Ectodermal cell (in vitro differentiated cells): ENCODE data around the gene MIER2.

Experiments used
- H3K27ac ChIP-seq: 2 replicates; pipeline ENCODE4 v1.7.0; 2013; ENCODE audit warnings: mild to moderate bottlenecking, low read depth, low read length; ENCODE audit not compliant: insufficient read depth, poor library complexity, severe bottlenecking
- H3K27me3 ChIP-seq: 2 replicates; pipeline ENCODE4 v1.7.0; 2013; ENCODE audit warnings: mild to moderate bottlenecking, low read length; ENCODE audit not compliant: insufficient read depth, control insufficient read depth, poor library complexity, severe bottlenecking
- H3K36me3 ChIP-seq: one replicate; pipeline ENCODE4 v1.7.0; 2013; ENCODE audit warnings: low read length; ENCODE audit not compliant: control insufficient read depth, insufficient read depth
- H3K4me1 ChIP-seq: one replicate; pipeline ENCODE4 v1.7.0; 2013; ENCODE audit warnings: low read length; ENCODE audit not compliant: control insufficient read depth, insufficient read depth
- H3K4me3 ChIP-seq: 2 replicates; pipeline ENCODE4 v1.7.0; 2013; ENCODE audit warnings: low read depth, low read length, control low read depth; ENCODE audit not compliant: insufficient read depth
- H3K9me3 ChIP-seq: 2 replicates; pipeline ENCODE4 v1.7.0; 2013; ENCODE audit warnings: mild to moderate bottlenecking, low read length, moderate library complexity; ENCODE audit not compliant: control insufficient read depth
- WGBS, 2 experiments: methylation state at CpG; one replicate each; pipeline ENCODE4 v1.1.7; 2013; ENCODE audit warnings: missing lambda C conversion rate in 2 of 2; 5-methylcytosine and 5-hydroxymethylcytosine counted together

The MIER2 gene

DNA sequence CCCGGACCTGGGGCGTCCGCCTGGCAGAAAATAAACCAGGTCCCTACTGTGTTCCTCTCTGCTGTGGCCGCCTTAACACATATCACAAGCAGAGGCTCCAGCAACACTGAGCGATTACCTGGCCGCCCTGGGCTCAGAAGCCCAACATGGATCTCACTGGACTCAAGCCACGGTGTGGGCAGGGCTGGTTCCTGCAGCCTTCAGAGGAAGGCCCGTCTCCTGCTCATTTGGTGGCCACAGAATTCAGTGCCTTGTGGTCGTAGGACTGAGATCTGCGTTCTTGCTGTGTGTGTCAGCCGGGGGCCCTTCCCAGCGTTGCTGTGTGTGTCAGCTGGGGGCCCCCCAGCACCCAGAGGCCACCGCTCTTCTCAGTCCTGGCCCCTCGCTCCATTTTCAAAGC is 34.1 kb upstream of the MIER2 start:
- no peaks in the 10 kb centered on the region for H3K9me3 ChIP-seq
- 91 to 92% methylated on average over 14 of the region's 14 CpGs for WGBS, 2 experiments

GRCh38 chr19:377801-378581 is 33.4 kb upstream of the MIER2 start:
- H3K4me1 ChIP-seq: no peaks in the 10 kb centered on the region
- H3K27me3 ChIP-seq: no peaks in the 10 kb centered on the region
- no peaks in the 10 kb centered on the region for H3K9me3 ChIP-seq
- H3K27ac ChIP-seq: no peak overlapping the region
- WGBS, 2 experiments: 87 to 88% methylated on average over 38 of the region's 38 CpGs
- H3K36me3 ChIP-seq: no peaks in the 10 kb centered on the region
- H3K4me3 ChIP-seq: no peak overlapping the region

More for the DNA sequence above, 34.1 kb upstream of the MIER2 start:
- Histone ChIP-seq H3K4me1 (no peaks in the 10 kb centered on the region), H3K27ac (no peak overlapping the region), H3K4me3 (no peak overlapping the region), H3K27me3 (no peaks in the 10 kb centered on the region), H3K36me3 (no peaks in the 10 kb centered on the region)

GRCh38 chr19:376111-376470 is 31.5 kb upstream of the MIER2 start:
- 89 to 91% methylated on average over 8 of the region's 8 CpGs for WGBS, 2 experiments
- Histone ChIP-seq H3K4me3 (no peak overlapping the region), H3K9me3 (no peaks in the 10 kb centered on the region), H3K36me3 (no peaks in the 10 kb centered on the region), H3K27ac (no peak overlapping the region), H3K4me1 (no peaks in the 10 kb centered on the region), H3K27me3 (no peaks in the 10 kb centered on the region)

DNA sequence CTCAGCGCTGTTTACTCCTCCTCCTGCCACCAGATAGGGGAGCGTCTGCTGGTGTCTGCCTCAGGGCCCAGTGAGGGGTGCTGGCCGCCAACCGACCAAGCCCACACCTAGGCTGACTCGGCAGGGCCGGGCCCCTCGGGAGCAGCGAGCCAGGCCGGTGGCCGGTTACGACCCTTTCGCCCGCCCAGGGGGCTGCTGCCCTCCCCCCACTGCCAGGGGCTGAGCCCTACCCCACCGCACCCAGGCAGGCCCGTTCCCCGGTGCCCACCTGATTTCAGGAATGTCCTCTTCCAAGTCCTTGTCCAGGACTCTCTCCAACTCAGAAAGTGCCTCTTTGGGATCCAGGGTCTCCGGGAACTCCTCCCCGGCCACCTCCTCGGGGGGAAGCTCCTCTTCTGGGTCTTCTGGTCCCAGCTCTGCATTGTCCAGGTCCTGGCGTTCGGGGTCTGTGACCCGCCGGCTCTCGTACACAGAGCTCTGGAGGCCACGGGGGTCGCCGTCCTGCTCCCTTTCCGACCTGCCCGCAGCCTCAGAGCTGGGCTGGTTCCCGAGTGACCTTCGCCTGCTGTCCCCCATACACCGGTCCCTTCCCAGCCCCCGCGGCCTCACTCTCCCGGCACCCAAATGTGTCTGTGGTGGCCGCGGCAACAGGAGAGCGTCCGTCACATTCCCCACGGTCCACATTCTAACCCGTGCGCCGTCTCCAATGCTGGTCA is 31.0 kb upstream of the MIER2 start:
- Histone ChIP-seq H3K36me3 (no peaks in the 10 kb centered on the region), H3K9me3 (no peaks in the 10 kb centered on the region), H3K27ac (no peak overlapping the region), H3K4me3 (no peak overlapping the region), H3K4me1 (no peaks in the 10 kb centered on the region), H3K27me3 (no peaks in the 10 kb centered on the region)
- WGBS, 2 experiments: 91% methylated on average over 43 of the region's 43 CpGs

DNA sequence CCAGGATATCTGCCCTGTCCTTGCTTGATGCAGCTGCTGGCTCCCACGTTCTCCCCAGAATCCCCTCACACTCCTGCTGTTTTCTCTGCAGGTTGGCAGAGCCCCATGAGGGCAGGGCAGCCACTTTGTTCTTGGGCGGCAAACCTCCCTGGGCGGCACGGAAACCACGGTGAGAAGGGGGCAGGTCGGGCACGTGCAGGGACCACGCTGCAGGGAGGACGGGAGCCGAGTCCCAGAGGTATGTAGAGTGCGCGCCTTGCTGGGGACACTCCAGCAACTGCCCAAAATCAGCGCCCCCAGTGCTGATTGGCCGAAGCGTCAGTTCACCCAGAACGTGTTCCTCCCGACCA is 30.3 kb upstream of the MIER2 start:
- H3K36me3 ChIP-seq: no peaks in the 10 kb centered on the region
- WGBS, 2 experiments: 87% methylated on average over 17 of the region's 17 CpGs
- no peaks in the 10 kb centered on the region for H3K27me3 ChIP-seq

GRCh38 chr19:374183-374885 is 29.7 kb upstream of the MIER2 start:
- no peaks in the 10 kb centered on the region for H3K9me3 ChIP-seq
- H3K4me3 ChIP-seq: no peak overlapping the region
- H3K27me3 ChIP-seq: no peaks in the 10 kb centered on the region
- no peaks in the 10 kb centered on the region for H3K4me1 ChIP-seq
- H3K36me3 ChIP-seq: no peaks in the 10 kb centered on the region
- 86 to 88% methylated on average over 23 of the region's 23 CpGs for WGBS, 2 experiments
- no peak overlapping the region for H3K27ac ChIP-seq

More for the DNA sequence above, 30.3 kb upstream of the MIER2 start:
- Histone ChIP-seq H3K27ac (no peak overlapping the region), H3K4me1 (no peaks in the 10 kb centered on the region), H3K4me3 (no peak overlapping the region), H3K9me3 (no peaks in the 10 kb centered on the region)

- H3K9me3 ChIP-seq: no peaks in the 10 kb centered on the region
- no peaks in the 10 kb centered on the region for H3K27me3 ChIP-seq
- no peaks in the 10 kb centered on the region for H3K4me1 ChIP-seq
- WGBS, 2 experiments: 88% methylated on average over 24 of the region's 24 CpGs
- H3K4me3 ChIP-seq: no peak overlapping the region
- no peaks in the 10 kb centered on the region for H3K36me3 ChIP-seq
- no peak overlapping the region for H3K27ac ChIP-seq
Observed at GRCh38 chr19:373391-374182, 29.0 kb upstream of the MIER2 start.

DNA sequence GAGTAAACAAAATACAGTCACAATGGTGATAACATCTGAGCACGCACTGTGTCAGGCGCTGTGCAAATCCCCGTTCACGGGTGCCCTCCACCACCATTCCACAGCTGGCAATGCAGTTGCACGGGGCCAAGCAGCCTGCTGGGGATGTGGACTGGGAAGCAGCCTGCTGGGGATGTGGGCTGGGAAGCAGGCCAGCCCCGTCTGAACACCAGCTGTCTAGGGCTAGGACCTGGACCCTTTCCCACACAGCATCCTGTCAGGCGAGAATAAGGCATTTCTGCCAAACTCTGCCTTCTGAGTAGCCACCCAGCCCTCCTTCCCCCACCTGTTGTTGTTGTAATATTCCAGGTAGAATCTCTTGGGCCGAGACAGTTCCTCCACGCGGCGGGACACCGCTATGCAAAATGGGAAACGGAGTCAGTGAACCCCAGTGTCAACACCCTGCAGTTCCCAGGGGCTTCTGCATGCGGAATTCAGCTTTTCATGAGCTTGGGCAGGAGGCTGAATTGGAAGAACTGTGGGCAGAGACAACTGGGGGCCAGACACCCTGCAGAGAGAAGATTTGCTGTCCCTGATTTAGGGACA is 27.8 kb upstream of the MIER2 start:
- Histone ChIP-seq H3K4me1 (no peaks in the 10 kb centered on the region), H3K9me3 (no peaks in the 10 kb centered on the region), H3K27ac (no peak overlapping the region), H3K27me3 (no peaks in the 10 kb centered on the region), H3K4me3 (no peak overlapping the region), H3K36me3 (no peaks in the 10 kb centered on the region)
- 87 to 88% methylated on average over 14 of the region's 14 CpGs for WGBS, 2 experiments

DNA sequence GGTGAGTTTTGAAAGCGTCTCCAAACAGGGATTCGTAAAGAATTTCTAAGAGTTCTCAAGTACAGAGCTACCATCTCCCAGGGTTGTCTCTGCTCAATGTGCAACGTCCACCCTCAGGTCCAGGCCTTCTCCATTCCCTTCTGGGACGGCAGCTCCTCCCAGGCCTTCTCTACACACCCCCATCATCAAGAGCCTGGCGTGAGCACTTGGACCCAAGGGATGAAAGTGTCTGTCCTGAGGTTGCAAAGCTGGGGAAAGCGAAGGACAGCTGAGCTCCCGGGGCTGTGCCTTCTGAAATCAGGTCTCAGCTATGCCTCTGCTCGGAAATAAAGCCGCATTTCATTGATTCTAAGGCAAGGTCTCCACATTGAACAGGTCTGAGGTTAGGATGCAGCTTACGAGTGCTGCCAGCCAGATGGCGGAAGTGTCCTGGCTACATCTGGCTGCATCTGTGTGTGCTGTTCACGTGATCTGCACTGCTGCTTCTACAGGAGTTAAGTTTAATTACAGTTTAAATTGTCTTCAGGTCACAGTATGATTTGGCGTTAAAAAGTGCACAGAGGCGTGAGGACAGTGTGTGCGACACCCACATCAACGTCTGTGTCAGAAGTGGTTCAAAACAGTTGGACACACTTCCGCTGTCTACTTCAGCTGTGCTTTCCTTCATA is 27.0 kb upstream of the MIER2 start:
- no peak overlapping the region for H3K27ac ChIP-seq
- no peaks in the 10 kb centered on the region for H3K4me1 ChIP-seq
- H3K36me3 ChIP-seq: no peaks in the 10 kb centered on the region
- H3K27me3 ChIP-seq: peaks cover 4% of the 10 kb centered on the region
- no peak overlapping the region for H3K4me3 ChIP-seq
- 86 to 87% methylated on average over 17 of the region's 17 CpGs for WGBS, 2 experiments
- H3K9me3 ChIP-seq: no peaks in the 10 kb centered on the region
